Erythroblast (primary cell): ENCODE results near the gene DMKN.

Experiments used
- DNase-seq, 2 experiments: peaks; one replicate each; lab custom pipeline; 2025; lab: John Stamatoyannopoulos, UW
- GATA1 ChIP-seq: IDR thresholded peaks from 2 replicates; pipeline ENCODE4 v1.6.1; 2011; ENCODE audit warnings: low read depth, mild to moderate bottlenecking, control low read depth, low read length, moderate library complexity
- POLR2A ChIP-seq: IDR thresholded peaks from 2 replicates; pipeline ENCODE4 v1.6.1; 2011; ENCODE audit warnings: mild to moderate bottlenecking, low read length

The DMKN gene

GRCh38 chr19:35461060-35461459, 52.4 kb downstream of the DMKN start:
- TF ChIP-seq POLR2A (no peak), GATA1 (no peak)
- DNase-seq = no peak

GRCh38 chr19:35460608-35461007, 52.8 kb downstream of the DMKN start:
- no peak for TF ChIP-seq GATA1
- no peak for TF ChIP-seq POLR2A
- DNase-seq = no peak

- TF ChIP-seq GATA1 = no peak
- no peak for TF ChIP-seq POLR2A
- no peak for DNase-seq
These were observed 53.9 kb downstream of the DMKN start for GRCh38 chr19:35459414-35460082.

GRCh38 chr19:35458731-35459391, 54.6 kb downstream of the DMKN start:
- no peak for TF ChIP-seq GATA1
- TF ChIP-seq POLR2A = no peak
- no peak for DNase-seq

- TF ChIP-seq POLR2A = no peak
- TF ChIP-seq GATA1 = no peak
- no peak for DNase-seq
These were observed 55.3 kb downstream of the DMKN start for GRCh38 chr19:35458192-35458591.

GRCh38 chr19:35457173-35457572, 56.3 kb downstream of the DMKN start:
- no peak for DNase-seq
- TF ChIP-seq GATA1 (no peak), POLR2A (no peak)

- DNase-seq = no peak
- TF ChIP-seq POLR2A (no peak), GATA1 (no peak)
These were observed 57.7 kb downstream of the DMKN start for GRCh38 chr19:35455616-35456201.

- TF ChIP-seq POLR2A (no peak), GATA1 (no peak)
These were observed 58.8 kb downstream of the DMKN start for GRCh38 chr19:35454663-35455062.

GRCh38 chr19:35451338-35452096, 61.9 kb downstream of the DMKN start:
- TF ChIP-seq POLR2A = no peak
- no peak for TF ChIP-seq GATA1
- no peak for DNase-seq

More at GRCh38 chr19:35454663-35455062, 58.8 kb downstream of the DMKN start:
- no peak for DNase-seq

- TF ChIP-seq GATA1 = no peak
- TF ChIP-seq POLR2A = no peak
- DNase-seq = no peak
These were observed 63.9 kb downstream of the DMKN start for GRCh38 chr19:35449359-35450043.

- no peak for TF ChIP-seq GATA1
- no peak for TF ChIP-seq POLR2A
These were observed 65.6 kb downstream of the DMKN start, which contains the start of gene FFAR2 for GRCh38 chr19:35447606-35448469. TSS of gene FFAR2 (plus strand) at chr19:35448257. CDS start at chr19:35449715, 1,458 bp downstream.

More at GRCh38 chr19:35447606-35448469, 65.6 kb downstream of the DMKN start, which contains the start of gene FFAR2:
- no peak for DNase-seq
